NCI-H2107 (cell line): ENCODE results near the gene DMRT3.
"Not testable (repeated sequence)": the region's sequence is repeated elsewhere in the genome, so short reads cannot be mapped to it uniquely, and the experiment has no call there.

Experiments used
- DNase-seq: peaks from one replicate; lab custom pipeline; 2025; lab: John Stamatoyannopoulos, UW

Gene DMRT3

DNA sequence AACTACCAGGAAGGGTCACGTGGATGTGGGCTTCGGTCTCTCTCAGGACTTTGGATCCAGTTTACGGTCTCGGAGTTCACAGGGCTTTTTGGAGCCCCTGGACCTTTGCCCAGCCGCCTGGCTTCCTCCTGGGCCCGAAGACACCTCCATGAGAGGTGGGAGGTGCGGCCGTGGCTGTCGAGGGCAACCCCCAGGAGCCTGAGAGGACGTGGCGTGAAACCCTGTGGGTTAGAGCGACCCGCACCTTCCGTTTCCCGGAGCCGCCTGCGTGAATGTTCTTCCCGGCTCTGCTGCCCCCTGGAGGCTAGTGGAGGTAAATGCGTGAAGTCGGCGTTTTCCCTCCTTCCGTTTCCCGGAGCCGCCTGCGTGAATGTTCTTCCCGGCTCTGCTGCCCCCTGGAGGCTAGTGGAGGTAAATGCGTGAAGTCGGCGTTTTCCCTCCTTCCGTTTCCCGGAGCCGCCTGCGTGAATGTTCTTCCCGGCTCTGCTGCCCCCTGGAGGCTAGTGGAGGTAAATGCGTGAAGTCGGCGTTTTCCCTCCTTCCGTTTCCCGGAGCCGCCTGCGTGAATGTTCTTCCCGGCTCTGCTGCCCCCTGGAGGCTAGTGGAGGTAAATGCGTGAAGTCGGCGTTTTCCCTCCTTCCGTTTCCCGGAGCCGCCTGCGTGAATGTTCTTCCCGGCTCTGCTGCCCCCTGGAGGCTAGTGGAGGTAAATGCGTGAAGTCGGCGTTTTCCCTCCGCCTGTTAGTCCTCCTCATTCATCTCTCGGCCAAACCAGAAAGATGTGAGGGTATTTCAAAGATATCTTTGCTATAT, 22.1 kb downstream of the DMRT3 start:
- DNase-seq, result not testable (repeated sequence)

DNA sequence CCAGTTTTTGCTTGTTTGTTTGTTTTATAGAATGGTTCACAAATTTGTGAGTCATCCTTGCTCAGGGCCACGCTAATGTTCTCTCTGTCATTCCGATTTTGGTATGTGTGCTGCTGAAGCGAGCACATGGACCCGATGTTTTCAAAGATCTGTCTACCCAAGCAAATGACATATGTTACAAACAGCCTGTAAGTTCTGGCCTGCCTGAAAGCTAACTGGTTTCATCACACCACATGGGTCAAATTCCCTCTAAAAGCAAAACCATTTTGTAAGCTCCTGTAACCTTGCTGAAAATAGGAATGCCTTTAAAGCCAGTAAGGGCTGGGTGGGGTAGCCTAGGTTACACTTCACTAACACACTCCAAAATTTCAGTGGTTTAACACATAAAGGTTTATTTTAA, 25.4 kb downstream of the DMRT3 start:
- no peak for DNase-seq

DNA sequence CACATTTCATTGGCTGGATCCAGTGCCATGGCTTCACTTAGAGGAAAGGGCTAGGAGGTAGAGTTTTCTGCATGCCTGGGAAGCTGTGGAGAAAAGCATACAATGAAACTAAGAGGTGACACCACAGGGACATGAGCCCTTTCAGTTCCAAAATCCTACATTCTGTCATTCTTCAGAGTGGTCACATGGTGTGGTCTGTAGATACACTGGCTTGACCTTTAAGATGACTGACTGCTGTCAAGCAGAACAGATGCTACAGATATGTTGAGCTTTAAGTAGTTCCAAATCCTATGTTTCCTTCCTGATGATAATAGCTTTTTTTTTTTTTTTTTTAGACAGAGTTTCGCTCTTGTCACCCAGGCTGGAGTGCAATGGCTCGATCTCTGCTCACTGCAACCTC, 26.2 kb downstream of the DMRT3 start:
- DNase-seq, result no peak

DNA sequence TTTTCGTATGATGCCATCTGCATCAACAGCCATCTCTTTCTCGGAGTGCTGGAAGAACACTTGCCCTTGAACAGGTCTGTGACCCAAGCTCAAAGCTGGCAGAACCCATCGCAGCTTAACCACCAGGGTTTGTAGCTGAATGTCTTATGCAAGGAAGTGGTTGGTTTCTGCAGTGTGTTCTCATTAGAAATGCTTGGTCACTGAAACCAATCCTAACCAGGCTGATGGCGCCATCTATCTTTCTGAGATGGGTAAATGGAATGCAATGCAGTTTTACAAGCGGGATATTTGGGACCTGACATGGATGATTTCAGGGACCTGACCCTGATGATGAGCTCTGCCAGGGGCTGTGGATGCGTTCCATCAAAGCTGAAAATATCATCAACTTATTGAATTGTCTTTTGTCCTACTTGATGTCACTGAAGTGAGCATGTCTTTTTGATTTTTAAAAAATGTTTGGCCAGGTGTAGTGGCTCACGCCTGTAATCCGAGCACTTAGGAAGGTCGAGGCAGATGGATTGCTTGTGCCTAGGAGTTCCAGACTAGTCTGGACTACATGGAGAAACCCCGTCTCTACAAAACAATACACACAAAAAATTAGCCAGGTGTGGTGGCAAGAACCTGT, 28.7 kb downstream of the DMRT3 start:
- DNase-seq, result no peak

DNA sequence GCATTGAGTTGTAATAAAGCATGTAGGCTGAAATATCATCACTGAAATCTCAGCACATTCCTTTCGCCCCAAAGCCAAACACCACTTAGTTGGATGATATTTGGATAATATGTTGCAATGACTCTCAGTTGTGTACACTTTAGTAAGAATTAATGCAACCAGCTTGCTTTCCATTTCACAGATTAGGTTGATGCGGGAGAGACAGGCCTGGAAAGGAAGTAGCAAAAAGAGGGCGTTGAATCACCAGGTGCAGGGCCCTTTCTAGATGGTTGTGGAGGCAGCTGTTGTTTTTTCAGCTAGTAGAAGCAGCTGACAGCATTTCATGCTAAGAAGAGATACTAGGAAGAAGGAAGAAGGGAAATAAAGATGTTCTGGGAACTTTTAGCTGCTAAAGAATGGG, 30.9 kb downstream of the DMRT3 start:
- no peak for DNase-seq

DNA sequence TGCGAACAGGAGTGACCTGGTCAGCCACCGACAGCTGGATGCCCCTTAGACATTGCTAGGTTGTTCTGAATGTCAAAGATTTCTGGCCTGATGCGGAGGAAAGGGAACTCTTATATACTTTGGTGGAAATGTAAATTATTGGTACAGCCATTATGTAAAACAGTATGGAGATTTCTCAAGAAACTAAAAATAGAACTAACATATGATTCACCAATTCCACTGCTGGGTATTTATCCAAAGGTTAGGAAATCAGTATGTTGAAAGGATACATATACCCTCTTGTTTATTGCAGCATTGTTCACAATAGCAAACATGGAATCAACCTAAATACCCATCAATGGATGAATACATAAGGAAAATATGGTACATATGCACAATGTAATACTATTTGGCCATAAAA, 31.8 kb downstream of the DMRT3 start:
- no peak for DNase-seq

DNA sequence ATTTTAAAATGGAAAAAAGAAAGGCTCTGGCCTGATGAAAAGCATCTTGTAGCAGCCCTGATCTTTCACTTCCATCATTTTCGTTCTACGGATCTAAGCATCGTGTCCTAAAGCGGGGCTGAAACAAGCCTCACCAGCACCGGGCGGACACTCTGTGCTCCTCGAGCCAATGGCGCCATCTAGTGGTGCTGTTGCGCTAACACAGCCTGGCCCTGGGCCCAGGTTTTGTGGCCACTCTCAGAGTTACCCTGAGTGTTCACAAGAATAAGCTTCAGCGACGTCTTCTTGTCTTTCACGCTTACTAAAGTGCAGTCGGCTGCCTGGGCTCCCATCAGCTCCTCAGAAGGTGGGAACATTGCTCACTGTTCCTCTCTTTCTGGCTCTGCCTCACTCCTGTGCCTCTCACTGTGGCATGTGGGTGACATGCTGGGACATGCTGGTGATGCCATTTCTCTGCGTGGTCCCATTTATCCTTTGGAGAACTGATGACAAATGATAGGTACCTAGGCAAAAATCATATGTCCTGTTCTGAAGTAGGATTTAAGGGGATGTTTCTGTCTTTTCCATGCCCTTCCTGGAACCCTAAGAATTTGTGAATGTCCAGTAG, 32.7 kb downstream of the DMRT3 start:
- DNase-seq, result peak; percentile 18

DNA sequence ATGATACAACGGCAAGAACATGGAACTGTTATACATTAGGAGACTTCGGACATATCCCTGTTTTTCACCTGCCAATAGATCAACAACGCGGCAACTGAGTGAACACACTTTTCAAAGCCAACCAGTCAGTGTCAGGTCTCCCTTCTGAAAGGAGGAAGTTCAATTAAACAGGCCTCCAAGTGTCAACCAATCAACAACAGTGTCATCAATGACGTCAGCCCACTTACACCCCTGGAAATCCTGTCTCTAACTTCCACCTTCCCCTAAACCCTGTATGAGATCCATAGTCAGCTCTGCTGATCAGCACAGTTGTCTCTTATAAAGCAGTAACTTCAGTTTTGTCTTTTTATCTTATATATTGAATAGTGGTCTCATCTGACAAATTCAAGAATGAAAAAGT, 36.6 kb downstream of the DMRT3 start:
- no peak for DNase-seq

DNA sequence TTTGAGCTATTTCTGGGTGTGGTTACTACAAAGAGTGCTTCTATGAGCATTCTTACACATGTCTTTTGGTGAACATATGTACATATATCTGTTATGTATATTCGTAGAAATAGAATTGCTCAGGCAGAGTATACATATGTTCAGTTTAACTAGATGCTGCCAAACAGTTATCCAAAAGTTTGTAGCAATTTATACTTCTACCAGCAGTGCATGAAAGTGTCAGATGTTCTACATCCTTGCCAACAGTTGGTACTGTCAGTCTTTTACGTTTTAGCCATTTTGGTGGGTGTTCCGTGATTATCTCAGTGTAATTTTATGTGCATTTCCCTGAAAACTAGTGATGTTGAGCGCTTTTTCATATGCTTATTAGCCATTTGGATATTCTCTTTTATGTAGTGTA, 37.8 kb downstream of the DMRT3 start:
- no peak for DNase-seq

DNA sequence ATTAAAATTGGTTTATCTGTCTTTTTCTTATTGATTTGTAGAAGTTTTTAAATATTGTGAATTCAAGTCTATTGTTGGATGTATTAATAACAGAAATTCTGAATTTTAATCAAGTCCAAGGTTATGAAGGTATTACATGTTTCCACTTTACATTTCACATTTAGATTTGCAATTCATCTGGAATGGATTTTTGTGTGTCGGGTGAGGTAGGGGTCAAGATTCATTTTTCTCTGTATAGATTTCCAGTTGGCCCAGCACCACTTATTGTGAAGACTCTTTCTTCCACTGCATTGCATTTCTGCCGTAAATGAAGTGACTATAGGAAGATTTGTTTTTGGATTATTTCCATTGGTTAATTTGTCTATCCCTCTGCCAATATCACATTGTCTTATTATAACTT, 38.2 kb downstream of the DMRT3 start:
- no peak for DNase-seq

DNA sequence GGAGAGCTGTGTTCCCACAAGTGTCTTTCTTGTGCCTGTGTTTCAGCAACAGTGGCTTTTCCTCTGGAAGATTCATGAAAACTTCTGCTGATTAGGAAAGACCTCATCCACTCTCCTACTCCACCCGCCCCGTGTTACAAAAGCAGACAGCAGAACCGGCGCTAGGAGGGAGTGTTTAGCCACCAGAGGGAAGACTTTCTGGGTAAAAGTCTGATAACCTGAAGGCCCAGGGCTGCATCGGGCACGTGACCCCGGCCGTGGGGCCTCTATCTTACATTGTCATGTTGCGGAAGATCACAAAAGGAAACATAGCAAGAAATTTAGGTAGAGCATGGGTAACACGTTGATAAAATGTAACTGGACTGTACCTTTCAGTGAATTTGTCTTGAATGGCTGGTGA, 41.7 kb downstream of the DMRT3 start:
- DNase-seq, result no peak

DNA sequence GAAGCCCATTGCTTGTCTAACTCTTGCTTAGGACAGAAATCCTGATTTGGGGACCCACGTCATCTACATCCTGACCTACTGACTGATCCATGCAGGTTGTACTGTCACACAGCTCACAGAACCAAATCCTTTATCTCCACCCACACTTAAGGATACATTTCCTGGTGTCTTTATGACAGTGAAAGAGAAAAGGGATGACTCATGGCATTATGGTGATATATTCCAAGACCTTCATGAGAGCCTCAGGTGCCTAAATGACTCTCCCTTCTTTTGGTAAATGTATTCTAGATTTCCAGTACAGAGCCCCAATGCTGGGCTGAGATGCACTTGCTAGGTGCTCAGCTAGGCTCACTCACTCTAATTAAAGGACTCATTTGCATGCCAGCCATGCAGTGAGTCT, 47.7 kb downstream of the DMRT3 start:
- DNase-seq, result no peak

DNA sequence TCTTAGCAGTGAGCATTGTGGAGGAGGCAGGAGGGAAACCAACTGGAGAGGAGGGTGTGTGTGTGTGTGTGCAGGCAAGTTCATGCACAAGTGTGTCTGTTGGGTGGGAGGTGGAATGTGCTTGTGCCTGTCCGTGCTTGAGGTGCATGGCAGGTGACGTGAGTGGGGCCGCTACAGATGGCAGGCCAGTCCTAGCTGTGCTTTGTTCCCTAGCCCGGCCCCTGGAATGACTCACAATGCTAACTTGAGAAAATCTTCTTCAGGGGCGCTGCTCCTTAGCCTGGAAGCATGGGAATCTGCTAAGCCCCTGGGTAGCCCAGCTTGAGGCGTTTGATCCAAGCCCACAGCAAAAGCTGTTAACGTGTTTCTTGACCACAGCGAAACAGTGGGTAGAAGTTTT, 48.7 kb downstream of the DMRT3 start:
- no peak for DNase-seq

DNA sequence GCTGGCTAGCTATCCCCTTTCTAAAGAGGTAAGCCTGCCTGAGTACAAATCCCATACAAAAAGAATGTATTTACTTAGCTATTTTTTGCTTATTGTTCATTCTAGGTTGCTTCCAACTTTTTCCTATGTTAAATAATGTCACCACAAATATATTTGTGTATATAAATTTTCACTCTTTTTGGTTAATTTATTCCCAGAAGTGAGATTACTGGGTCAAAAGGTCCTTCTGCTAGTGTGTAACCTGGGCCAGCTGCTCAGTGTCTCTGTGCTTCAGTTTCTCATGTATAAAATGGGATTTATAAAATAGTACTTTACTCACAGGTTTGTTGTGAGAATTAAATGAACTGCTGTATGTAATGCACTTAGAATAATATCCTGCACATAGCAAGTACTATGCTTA, 49.8 kb downstream of the DMRT3 start:
- no peak for DNase-seq

DNA sequence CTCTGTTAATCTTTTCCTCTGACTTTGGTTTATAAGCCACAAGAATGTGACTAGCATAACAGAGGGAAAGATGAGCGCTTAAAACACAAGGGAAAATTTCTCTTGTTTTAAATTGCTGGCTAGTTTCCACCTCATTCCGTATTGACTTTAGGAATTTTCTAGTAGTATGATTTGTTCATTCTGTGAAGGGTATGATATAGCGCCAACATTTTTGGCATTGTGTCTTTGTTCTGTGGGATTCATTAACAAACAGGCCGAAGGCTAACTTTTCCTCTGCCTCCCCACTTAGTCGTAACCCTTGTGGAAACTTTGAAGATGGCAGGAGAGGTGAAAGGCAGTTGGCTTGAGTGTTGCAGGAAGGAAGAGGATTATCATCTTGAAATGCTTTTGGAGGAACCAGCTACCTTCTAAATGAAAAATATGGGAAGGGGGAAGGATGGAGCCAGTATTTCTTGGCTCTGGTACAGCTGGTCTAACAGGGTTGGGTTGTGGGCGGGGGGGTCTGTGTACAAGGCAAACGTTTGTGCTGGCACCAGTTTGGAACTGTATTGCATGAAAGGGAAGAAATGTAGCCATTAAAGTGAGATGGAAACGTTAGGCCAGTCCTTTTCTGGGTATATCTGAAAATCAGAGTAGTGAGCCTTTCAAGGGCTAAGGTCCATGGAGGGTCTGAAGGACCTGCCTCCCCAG, 52.2 kb downstream of the DMRT3 start:
- no peak for DNase-seq

DNA sequence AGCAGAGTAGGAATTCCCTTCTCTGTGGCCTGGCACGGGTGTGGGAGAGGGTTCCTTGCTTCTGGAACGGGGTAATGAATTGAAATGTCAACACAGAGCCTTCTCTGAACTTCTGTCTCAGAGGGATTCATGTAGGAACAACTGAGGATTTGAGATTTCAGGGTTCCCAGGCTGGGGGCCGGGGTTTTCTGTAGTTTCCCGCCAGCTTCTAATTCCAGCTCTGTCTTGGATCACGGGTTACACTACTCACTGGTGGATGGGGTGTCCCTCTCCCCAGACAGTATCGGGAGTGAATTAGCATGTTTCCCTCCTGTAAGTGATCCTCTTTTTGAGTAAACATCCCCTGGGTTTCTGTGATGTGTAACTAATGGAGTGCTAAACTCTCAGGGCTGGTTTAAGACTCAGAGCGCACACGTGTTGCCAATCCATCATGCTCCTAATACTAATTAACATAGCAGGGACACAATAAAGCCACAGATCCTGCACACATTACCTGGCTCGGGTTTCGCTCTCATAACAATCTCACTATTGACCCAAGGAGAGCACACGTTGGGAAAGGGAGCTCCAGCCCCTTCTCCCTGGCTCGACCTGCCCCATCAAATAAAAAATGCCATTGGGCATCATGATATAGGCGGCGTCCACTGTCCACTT, 55.6 kb downstream of the DMRT3 start:
- DNase-seq, result no peak

DNA sequence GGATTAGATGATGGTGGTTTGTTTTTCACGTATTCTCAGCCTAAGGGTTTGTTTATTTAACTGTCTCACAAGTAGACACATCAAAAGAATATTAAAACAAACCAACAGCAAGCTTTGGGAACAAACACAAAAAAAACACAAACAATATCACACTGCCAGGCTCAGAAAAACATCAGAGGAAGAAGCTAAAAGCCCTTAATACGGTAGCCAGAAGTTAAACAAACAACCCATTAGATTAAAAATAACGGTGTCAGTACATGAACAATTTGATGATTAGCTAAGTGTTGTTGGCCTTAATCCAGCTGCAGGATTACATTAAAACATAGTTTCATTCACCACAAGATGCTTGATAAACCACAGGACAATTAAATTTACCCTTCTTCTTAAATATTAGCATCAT, 57.8 kb downstream of the DMRT3 start:
- DNase-seq, result no peak

DNA sequence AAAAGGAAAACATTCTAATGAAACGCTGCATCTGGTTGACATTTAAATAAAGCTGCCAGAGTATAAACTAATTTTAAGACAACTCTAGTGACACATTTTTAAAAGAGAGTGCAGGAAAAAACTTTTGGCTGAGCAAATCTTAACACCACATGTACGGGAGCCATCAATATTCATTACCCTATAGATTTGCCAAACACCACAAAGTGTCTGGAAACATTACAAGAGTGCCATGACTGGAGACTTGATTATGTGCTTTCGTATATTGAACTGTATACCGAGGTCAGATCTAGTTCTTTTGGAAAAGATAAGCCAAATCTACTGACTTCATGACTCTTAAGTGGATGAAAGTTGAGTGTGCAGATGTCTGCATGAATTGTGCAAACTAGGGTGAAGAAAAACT, 63.1 kb downstream of the DMRT3 start:
- DNase-seq, result no peak
